Subcutaneous abdominal adipose tissue (tissue), 5 donors: ENCODE data around the gene NEIL3.

ENCODE experiments used
- H3K27ac ChIP-seq: one replicate; pipeline ENCODE4 v1.7.0; 2013; ENCODE audit warnings: low read depth, mild to moderate bottlenecking, inconsistent platforms, low read length, moderate library complexity
- H3K27me3 ChIP-seq, 5 donors: one replicate each; pipeline ENCODE4 v1.7.0; 2013; ENCODE audit warnings: low read length in 5 of 5, inconsistent platforms in 1 of 5; ENCODE audit not compliant: control insufficient read depth in 5 of 5, insufficient read depth in 4 of 5
- H3K36me3 ChIP-seq, 5 donors: one replicate each; pipeline ENCODE4 v1.7.0; 2013; ENCODE audit warnings: low read length in 5 of 5; ENCODE audit not compliant: control insufficient read depth in 5 of 5, insufficient read depth in 5 of 5
- H3K4me1 ChIP-seq, 5 donors: one replicate each; pipeline ENCODE4 v1.7.0; 2013; ENCODE audit warnings: low read length in 5 of 5, mild to moderate bottlenecking in 3 of 5, moderate library complexity in 1 of 5; ENCODE audit not compliant: control insufficient read depth in 5 of 5, insufficient read depth in 5 of 5
- H3K4me3 ChIP-seq, 5 donors: one replicate each; pipeline ENCODE4 v1.7.0; 2013; ENCODE audit warnings: low read length in 5 of 5, low read depth in 1 of 5
- H3K9ac ChIP-seq, 5 donors: one replicate each; pipeline ENCODE4 v1.7.0; 2013; ENCODE audit warnings: low read length in 5 of 5, mild to moderate bottlenecking in 4 of 5, moderate library complexity in 3 of 5
- H3K9me3 ChIP-seq, 5 donors: one replicate each; pipeline ENCODE4 v1.7.0; 2013; ENCODE audit warnings: low read length in 5 of 5; ENCODE audit not compliant: control insufficient read depth in 5 of 5
- donor health status: healthy.
- donor health status: healthy.
- donor health status: healthy.
- donor health status: healthy.
- donor health status: healthy.

Gene NEIL3, protein sequence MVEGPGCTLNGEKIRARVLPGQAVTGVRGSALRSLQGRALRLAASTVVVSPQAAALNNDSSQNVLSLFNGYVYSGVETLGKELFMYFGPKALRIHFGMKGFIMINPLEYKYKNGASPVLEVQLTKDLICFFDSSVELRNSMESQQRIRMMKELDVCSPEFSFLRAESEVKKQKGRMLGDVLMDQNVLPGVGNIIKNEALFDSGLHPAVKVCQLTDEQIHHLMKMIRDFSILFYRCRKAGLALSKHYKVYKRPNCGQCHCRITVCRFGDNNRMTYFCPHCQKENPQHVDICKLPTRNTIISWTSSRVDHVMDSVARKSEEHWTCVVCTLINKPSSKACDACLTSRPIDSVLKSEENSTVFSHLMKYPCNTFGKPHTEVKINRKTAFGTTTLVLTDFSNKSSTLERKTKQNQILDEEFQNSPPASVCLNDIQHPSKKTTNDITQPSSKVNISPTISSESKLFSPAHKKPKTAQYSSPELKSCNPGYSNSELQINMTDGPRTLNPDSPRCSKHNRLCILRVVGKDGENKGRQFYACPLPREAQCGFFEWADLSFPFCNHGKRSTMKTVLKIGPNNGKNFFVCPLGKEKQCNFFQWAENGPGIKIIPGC

DNA sequence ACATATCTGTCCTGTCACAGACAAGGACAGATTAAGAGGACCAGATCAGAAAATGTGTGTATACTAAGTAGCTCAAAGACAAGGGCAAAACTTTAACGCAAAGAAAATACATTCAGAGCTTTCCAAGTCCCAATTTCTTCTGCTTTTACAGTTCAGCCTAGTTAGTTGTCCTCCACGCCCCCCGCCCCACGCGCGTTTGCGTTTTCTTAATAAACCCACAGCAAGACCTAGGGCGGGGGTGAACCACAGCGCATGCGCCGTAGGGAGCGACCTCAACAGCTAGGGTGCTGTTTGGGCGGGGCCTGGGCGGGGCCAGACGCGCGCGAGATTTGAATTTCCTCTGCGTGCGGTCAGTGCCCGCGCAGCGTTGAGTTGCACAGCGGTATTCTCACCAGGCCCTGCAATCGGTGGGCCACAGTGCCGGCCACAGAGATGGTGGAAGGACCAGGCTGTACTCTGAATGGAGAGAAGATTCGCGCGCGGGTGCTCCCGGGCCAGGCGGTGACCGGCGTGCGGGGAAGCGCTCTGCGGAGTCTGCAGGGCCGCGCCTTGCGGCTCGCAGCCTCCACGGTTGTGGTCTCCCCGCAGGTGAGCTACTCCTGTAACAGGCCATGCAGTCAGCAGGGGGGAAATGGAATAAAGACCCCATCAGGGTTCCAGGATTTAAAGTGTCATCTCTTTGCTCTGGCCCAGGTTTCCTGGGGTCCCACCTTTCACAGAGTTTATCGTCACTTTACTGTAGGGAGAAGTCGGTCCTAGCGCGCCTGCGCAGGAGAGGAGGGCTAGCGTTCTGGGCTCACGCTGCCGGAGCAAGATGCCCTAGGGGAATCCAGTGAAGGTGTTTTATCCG is at the start of gene NEIL3:
Gene NEIL3 (plus strand): TSS at position 353 of the 850 bp plus-strand sequence. CDS start 80 bp downstream, at position 433.
- H3K4me3 ChIP-seq: peak within 1 kb of the TSS; percentile 70 to 84 (median 73)
- H3K27ac ChIP-seq: peak within 1 kb of the TSS; percentile 19
- no peaks in the 10 kb centered on the region for H3K27me3 ChIP-seq
- peaks cover 0 to 25% (median 22%) of the 10 kb centered on the region in 5 donors for H3K4me1 ChIP-seq
- no peaks in the 10 kb centered on the region for H3K9me3 ChIP-seq
- H3K9ac ChIP-seq: peak within 1 kb of the TSS in 4 of 5 donors; percentile 40 to 64 (median 54)
- no peaks in the 10 kb centered on the region for H3K36me3 ChIP-seq

DNA sequence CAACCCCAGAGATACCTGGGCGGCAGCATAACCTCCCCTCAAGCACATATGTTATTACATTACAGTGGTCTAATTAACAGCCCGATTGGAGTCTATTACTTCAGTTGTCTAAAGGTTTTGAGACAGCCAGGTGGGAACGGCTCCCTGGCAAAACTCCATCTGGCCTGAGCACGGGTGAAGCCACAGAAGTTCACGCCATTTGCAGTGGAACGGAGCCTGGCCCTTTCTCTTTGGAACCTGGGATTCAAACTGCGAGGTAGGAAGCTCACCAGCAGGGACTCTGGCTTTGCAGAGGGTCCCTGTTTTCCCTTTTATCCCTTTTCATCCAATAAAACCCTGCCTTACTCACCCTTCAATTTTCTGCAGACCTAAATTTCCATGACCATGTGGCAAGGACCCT is 45.9 kb upstream of the NEIL3 start:
- no peak overlapping the region for H3K4me3 ChIP-seq
- H3K27me3 ChIP-seq: no peaks in the 10 kb centered on the region
- no peak overlapping the region for H3K27ac ChIP-seq
- H3K36me3 ChIP-seq: no peaks in the 10 kb centered on the region
- H3K4me1 ChIP-seq: no peaks in the 10 kb centered on the region
- no peak overlapping the region for H3K9ac ChIP-seq
- H3K9me3 ChIP-seq: no peaks in the 10 kb centered on the region

DNA sequence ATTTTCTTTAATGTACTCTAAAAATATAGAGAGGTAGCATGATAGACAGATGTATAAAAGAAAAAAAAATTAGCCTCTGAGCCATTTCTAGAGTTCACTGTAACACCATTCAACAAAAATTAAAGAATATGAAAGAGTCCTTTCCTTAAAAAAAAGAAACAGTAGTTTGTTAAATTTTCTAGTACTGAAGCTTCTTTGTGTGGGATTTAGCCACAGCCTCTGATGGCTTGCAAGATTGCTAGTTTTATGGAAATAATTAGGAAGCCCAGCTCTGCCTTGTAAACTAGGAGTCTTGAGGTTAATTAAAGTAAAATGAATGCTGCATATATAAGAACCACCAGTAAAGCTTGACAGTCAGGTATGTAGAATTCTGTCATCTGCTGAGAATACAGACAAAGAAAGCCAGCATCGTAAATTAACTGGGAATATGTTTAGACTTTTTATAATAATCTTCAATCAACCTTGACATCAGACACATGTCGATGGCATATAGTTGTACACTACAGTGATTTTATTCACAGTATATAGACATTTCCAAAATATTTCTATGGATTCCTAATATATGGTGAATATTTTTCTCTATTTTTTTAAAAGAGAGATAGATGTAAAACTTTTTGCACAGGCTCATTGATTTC is 44.8 kb upstream of the NEIL3 start:
- H3K27ac ChIP-seq: no peak overlapping the region

DNA sequence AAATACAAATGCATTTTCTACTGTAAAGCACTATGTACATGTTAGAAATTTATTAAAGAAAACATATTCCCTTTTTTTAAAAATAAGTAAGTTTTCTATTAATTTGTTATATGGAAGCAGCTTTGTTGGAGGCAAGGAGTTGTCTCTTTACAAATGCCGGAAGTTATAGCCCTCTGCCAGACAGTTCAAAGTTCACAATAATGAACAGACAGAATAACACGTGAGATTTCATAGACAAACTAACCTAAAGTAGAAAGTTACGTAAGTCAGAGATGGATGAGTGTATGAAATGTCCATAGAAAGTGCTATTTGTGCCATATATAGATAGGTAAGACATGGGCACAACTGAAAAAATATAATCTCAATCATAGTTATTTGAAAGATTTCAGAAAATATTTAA is 43.9 kb upstream of the NEIL3 start:
- H3K36me3 ChIP-seq: no peaks in the 10 kb centered on the region
- H3K4me3 ChIP-seq: no peak overlapping the region
- no peak overlapping the region for H3K27ac ChIP-seq
- no peaks in the 10 kb centered on the region for H3K27me3 ChIP-seq
- H3K9ac ChIP-seq: no peak overlapping the region
- no peaks in the 10 kb centered on the region for H3K9me3 ChIP-seq
- H3K4me1 ChIP-seq: peaks cover 0 to under 1% (median 0%) of the 10 kb centered on the region in 5 donors

More for the DNA sequence above, 44.8 kb upstream of the NEIL3 start:
- no peak overlapping the region for H3K4me3 ChIP-seq
- H3K36me3 ChIP-seq: no peaks in the 10 kb centered on the region
- no peaks in the 10 kb centered on the region for H3K27me3 ChIP-seq
- no peak overlapping the region for H3K9ac ChIP-seq
- H3K4me1 ChIP-seq: no peaks in the 10 kb centered on the region
- no peaks in the 10 kb centered on the region for H3K9me3 ChIP-seq

DNA sequence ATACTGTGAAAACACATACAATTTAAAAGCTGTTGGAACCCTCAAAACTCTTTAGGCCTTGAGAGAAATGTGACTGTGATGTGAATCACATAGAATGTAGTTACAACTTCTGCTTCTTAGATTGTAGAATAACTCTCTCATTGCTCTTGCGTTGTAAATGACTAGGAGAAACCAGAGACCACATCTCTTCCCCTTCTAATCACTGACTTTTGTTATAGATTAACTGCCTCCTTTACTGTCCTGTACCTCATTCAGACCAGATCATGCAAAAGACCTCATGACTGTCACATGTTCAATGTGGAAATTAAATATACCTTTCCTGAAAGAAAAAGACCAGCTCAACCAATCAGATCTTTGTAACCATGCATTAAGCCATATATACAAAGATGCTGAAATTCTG is 43.2 kb upstream of the NEIL3 start:
- no peak overlapping the region for H3K9ac ChIP-seq
- H3K9me3 ChIP-seq: no peaks in the 10 kb centered on the region
- H3K36me3 ChIP-seq: no peaks in the 10 kb centered on the region
- peaks cover 0 to 6% (median 5%) of the 10 kb centered on the region in 5 donors for H3K4me1 ChIP-seq
- H3K4me3 ChIP-seq: no peak overlapping the region
- H3K27ac ChIP-seq: no peak overlapping the region
- no peaks in the 10 kb centered on the region for H3K27me3 ChIP-seq

DNA sequence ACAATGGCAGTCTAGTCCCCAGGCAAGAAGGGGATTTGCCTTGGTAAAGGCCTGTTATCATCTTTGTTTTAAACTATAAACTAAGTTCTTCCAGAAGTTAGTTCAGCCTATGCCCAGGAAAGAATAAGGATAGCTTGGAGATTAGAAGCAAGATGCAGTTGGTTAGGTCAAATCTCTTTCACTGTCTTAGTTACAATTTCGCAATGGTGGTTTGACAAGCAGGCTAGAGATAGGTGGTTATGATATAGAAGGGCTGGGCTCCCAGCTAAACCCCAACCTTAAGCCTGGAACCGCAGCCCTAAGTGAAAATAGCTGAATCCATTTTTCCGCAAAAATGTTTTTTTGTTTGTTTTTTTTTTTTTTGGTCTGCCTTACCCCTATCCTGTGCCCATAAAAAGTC is 41.8 kb upstream of the NEIL3 start:
- Histone ChIP-seq H3K9ac (no peak overlapping the region), H3K27me3 (no peaks in the 10 kb centered on the region), H3K4me3 (no peak overlapping the region), H3K4me1 (peaks cover 0 to 6% (median 5%) of the 10 kb centered on the region in 5 donors), H3K27ac (no peak overlapping the region), H3K36me3 (no peaks in the 10 kb centered on the region), H3K9me3 (no peaks in the 10 kb centered on the region)

DNA sequence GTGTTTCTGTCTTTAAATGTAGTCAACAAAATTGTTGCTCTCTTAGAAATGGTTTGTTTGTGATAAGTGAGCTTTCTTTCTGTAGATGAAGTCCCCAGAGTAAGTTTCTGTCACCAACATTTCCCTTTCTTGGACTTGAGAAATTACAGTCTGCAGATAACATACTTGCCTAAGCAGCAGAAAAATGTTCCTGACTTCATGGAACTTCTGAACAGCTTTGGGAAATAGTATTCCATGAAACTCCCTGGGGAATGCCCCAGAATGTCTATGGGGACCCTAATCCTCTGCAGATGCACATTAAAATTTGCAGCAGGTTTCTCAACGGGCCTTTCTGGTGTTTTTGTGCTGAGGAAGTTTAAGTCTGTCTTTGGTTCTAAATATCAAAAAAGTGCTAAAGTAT is 38.6 kb upstream of the NEIL3 start:
- H3K27ac ChIP-seq: no peak overlapping the region
- no peak overlapping the region for H3K9ac ChIP-seq
- no peaks in the 10 kb centered on the region for H3K27me3 ChIP-seq
- peaks cover 0 to 8% (median 5%) of the 10 kb centered on the region in 5 donors for H3K4me1 ChIP-seq
- no peak overlapping the region for H3K4me3 ChIP-seq
- no peaks in the 10 kb centered on the region for H3K36me3 ChIP-seq
- no peaks in the 10 kb centered on the region for H3K9me3 ChIP-seq

DNA sequence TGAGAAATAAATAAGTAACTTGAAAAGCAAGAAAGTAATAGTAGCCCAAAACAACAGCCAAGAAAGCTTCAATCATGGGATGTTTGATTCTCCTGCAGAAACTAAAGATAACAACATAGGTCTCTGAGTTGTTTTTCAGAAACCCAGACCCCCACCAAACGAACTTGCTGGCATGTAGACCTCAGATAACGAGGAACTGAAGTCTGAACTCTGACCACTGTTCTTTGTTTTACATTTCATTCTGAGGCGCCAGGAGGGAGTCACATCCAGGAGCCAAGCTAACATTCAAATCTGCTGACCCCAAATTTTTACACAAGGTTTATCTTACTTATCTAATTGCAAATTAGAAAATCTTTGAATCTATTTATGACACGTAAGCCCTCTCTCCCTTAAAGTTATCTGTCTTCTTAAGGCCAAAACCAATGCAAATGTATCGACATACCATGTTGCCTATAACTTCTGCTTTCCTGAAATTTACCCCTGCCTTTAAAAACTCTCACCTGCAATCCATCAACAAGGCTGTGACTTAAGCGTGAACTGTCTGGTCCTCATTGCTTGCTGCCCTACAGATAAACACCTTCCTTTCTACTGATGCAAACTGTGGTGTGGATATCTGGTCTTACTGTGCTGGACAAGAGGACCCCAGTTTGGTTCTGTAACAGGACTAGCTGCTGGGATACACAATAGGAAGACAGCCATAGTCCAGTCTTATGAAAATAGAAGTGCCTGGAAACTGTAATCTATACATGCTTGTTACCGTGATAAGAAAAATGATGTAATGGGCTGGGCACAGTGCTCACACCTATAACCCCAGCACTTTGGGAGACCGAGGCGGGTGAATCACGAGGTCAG is 37.5 kb upstream of the NEIL3 start:
- Histone ChIP-seq H3K4me1 (peaks cover 0 to 9% (median 5%) of the 10 kb centered on the region in 5 donors), H3K27me3 (no peaks in the 10 kb centered on the region), H3K9me3 (no peaks in the 10 kb centered on the region), H3K27ac (no peak overlapping the region), H3K4me3 (no peak overlapping the region), H3K9ac (peak overlapping the region in 1 of 5 donors; percentile 30), H3K36me3 (no peaks in the 10 kb centered on the region)

DNA sequence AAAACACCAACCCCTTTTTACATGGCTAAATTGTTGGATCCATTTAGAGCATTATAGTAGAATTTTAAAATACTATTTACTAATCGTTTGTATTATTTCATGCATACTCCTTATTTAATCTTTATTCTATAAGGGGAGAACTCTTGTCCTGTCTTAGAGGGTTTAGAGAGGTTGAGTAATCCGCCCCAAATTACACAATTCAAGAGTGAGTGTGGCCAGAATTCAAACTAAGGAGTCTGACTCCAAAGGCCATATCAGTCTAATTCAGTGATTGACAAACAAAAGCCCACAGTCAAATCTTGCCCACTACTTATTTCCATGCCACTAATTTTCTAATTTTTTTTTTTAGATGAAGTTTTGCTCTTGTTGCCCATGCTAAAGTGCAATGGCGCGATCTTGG is 33.7 kb upstream of the NEIL3 start:
- Histone ChIP-seq H3K4me1 (peaks cover 0 to 12% (median 2%) of the 10 kb centered on the region in 5 donors), H3K36me3 (no peaks in the 10 kb centered on the region), H3K27me3 (no peaks in the 10 kb centered on the region)

More for the DNA sequence above, 33.7 kb upstream of the NEIL3 start:
- Histone ChIP-seq H3K9ac (no peak overlapping the region), H3K4me3 (no peak overlapping the region), H3K27ac (no peak overlapping the region), H3K9me3 (no peaks in the 10 kb centered on the region)
